ENCODE results near the gene FAM163B.

DNA sequence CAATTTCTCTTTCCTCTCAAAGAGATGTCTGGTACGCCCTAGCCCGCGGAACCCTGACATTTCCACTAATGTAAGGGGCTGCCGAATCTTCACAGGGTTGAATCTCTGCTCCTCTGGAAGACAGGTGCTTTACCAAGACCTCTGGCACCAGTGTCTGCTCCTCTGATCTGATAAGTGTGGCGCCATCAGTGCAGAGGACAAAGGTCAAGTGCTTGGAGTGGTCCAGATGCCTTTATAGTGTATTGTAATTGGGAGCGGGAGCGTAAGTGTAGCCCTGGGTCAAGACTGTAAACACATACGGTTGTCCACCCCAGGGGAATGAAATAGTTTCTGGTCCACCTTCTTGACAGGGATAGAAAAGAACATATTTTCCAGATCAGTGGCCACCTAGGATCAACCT is 57.0 kb downstream of the FAM163B start:
- TF ChIP-seq, protein P1, sequence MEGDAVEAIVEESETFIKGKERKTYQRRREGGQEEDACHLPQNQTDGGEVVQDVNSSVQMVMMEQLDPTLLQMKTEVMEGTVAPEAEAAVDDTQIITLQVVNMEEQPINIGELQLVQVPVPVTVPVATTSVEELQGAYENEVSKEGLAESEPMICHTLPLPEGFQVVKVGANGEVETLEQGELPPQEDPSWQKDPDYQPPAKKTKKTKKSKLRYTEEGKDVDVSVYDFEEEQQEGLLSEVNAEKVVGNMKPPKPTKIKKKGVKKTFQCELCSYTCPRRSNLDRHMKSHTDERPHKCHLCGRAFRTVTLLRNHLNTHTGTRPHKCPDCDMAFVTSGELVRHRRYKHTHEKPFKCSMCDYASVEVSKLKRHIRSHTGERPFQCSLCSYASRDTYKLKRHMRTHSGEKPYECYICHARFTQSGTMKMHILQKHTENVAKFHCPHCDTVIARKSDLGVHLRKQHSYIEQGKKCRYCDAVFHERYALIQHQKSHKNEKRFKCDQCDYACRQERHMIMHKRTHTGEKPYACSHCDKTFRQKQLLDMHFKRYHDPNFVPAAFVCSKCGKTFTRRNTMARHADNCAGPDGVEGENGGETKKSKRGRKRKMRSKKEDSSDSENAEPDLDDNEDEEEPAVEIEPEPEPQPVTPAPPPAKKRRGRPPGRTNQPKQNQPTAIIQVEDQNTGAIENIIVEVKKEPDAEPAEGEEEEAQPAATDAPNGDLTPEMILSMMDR (IDR thresholded peaks at IDR 0.05), result no peak
- no peak for TF ChIP-seq POLR2A (IDR thresholded peaks at IDR 0.05; ENCODE audit: low read depth)
- TF ChIP-seq POLR2AphosphoS5 (IDR thresholded peaks at IDR 0.05), result no peak
- no peak for TF ChIP-seq EP300 (IDR thresholded peaks at IDR 0.05)
